K562 (cell line): Measurements from ENCODE around the gene TMEM266. TPM values are rescaled to one million over a fixed set of nuclear protein-coding genes. Genes with fewer than 3 reads are reported as not detected.

Experiments used
- ATAC-seq: fragments of 200-7000 bp; cut with Tn5 transposase; 3 replicates; pipeline ENCODE4 v1.9.1; 2020; ENCODE audit warnings: moderate library complexity
- BruUV-seq: library from RNA; stranded (reverse); fragments of 400-500 nt; replicated peaks from 2 replicates; lab custom pipeline; 2021; lab: Mats Ljungman, UMichigan
- CTCF ChIA-PET: fragments of 300-600 bp; formaldehyde crosslinking; extraction: SDS; loops from one replicate; lab custom pipeline; 2021; ENCODE audit warnings: low intra/inter-chr PET ratio; lab: Yijun Ruan, JAX
- POLR2A ChIA-PET: fragments of 300-600, 350-650 bp; sonication (Branson Sonifier 250); formaldehyde crosslinking; extraction: SDS; loops from one replicate; lab custom pipeline; 2021; ENCODE audit warnings: antibody characterized with exemption, inconsistent platforms; lab: Yijun Ruan, JAX
- DNase-seq, 4 experiments: peaks; one replicate each; pipeline versions ENCODE4 v3.0.0 to v3.0.0-alpha.2; 2011 to 2018; ENCODE audit warnings: low spot score in 3 of 4, mixed read lengths in 3 of 4; ENCODE audit errors: extremely low read depth in 1 of 4
- FAIRE-seq: peaks from 2 replicates; lab custom pipeline; 2011; peaks lifted over from hg19 to GRCh38; lab: Jason Lieb, UNC
- H2AFZ ChIP-seq: 2 replicates; pipeline ENCODE4 v1.6.0; 2011; ENCODE audit warnings: low read depth, low read length, control low read depth, inconsistent platforms
- H3K27ac ChIP-seq: fragments of 200-600 bp; 3 replicates; pipeline ENCODE4 v1.8.0; 2011; ENCODE audit warnings: low read depth, mild to moderate bottlenecking, control low read depth, inconsistent platforms, low read length, moderate library complexity, mixed read lengths; ENCODE audit errors: extremely low read depth
- H3K27me3 ChIP-seq, 2 experiments: fragments of 300-600 bp in 1 of 2; 2 replicates in 1 of 2; 3 replicates in 1 of 2; pipeline versions ENCODE4 v1.6.0 to v1.8.0; 2011; ENCODE audit warnings: inconsistent platforms in 2 of 2, low read length in 2 of 2, mild to moderate bottlenecking in 1 of 2, mixed read lengths in 1 of 2, moderate library complexity in 1 of 2; ENCODE audit not compliant: control insufficient read depth in 2 of 2, insufficient read depth in 2 of 2
- H3K36me3 ChIP-seq: fragments of 300-600 bp; 3 replicates; pipeline ENCODE4 v1.8.0; 2011; ENCODE audit warnings: mild to moderate bottlenecking, low read length, inconsistent platforms; ENCODE audit not compliant: control insufficient read depth, insufficient read depth
- H3K4me1 ChIP-seq, 2 experiments: fragments of 200-600 bp in 1 of 2; replicated peaks in 1 of 2; 2 replicates in 1 of 2; 3 replicates in 1 of 2; pipeline versions ENCODE4 v1.5.1 to v1.8.0; 2011; ENCODE audit warnings: inconsistent platforms in 2 of 2, low read length in 2 of 2, mild to moderate bottlenecking in 1 of 2, mixed read lengths in 1 of 2, moderate library complexity in 1 of 2; ENCODE audit not compliant: control insufficient read depth in 2 of 2, insufficient read depth in 2 of 2
- H3K4me2 ChIP-seq: 2 replicates; pipeline ENCODE4 v1.6.1; 2011; ENCODE audit warnings: low read length, control low read depth, inconsistent platforms, mixed read lengths; ENCODE audit not compliant: insufficient read depth
- H3K4me3 ChIP-seq: fragments of 200-600 bp; sonication (generic), shearing (Covaris generic); 2 replicates; pipeline ENCODE4 v1.5.1; 2016; ENCODE audit warnings: control low read depth, inconsistent platforms
- H3K79me2 ChIP-seq: fragments of 200-600 bp; 3 replicates; pipeline ENCODE4 v1.8.0; 2011; ENCODE audit warnings: low read length, inconsistent platforms; ENCODE audit not compliant: control insufficient read depth, insufficient read depth
- H3K9ac ChIP-seq, 2 experiments: 2 replicates each; pipeline versions ENCODE4 v1.6.0 to v1.6.1; 2011; ENCODE audit warnings: low read depth in 2 of 2, low read length in 2 of 2, control low read depth in 1 of 2, inconsistent platforms in 1 of 2, mild to moderate bottlenecking in 1 of 2, mixed read lengths in 1 of 2; ENCODE audit not compliant: insufficient read depth in 1 of 2
- H3K9me1 ChIP-seq: one replicate; pipeline ENCODE4 v1.6.0; 2011; ENCODE audit warnings: inconsistent platforms, mild to moderate bottlenecking, low read length, moderate library complexity; ENCODE audit not compliant: control insufficient read depth, insufficient read depth
- H3K9me3 ChIP-seq: replicated peaks from 2 replicates; pipeline ENCODE4 v1.5.1; 2011; ENCODE audit warnings: low read depth, low read length, inconsistent platforms; ENCODE audit not compliant: control insufficient read depth, insufficient read depth
- H4K20me1 ChIP-seq: replicated peaks from 2 replicates; pipeline ENCODE4 v1.6.1; 2011; ENCODE audit warnings: low read length, inconsistent platforms, mixed read lengths; ENCODE audit not compliant: control insufficient read depth, insufficient read depth
- BRD9 ChIP-seq: fragments of 450-650 bp; IDR thresholded peaks from 2 replicates; pipeline ENCODE4 v1.6.1; 2018; ENCODE audit warnings: low read depth; ENCODE audit not compliant: partially characterized antibody
- CREM ChIP-seq: IDR thresholded peaks from 2 replicates; pipeline ENCODE4 v1.6.1; 2014; ENCODE audit warnings: antibody characterized with exemption, low read depth
- FOXJ2 ChIP-seq: fragments of 200-800 bp; sonication (Bioruptor generic); IDR thresholded peaks from 2 replicates; pipeline ENCODE4 v1.6.1; 2016; ENCODE audit warnings: missing genetic modification characterization, missing compliant biosample characterization
- HDAC6 ChIP-seq: IDR thresholded peaks from 2 replicates; pipeline ENCODE4 v1.6.1; 2012; ENCODE audit warnings: low read depth, mild to moderate bottlenecking, control low read depth, inconsistent platforms, low read length, moderate library complexity
- KLF10 ChIP-seq: fragments of 250-450 bp; sonication (Bioruptor Pico); IDR thresholded peaks from 2 replicates; pipeline ENCODE4 v1.6.1; 2021; ENCODE audit warnings: matching md5 sums
- MECOM ChIP-seq: fragments of 250-450 bp; sonication (Bioruptor Pico); IDR thresholded peaks from 2 replicates; pipeline ENCODE4 v1.8.0; 2022; ENCODE audit warnings: inconsistent platforms
- PYGO2 ChIP-seq: fragments of 450-650 bp; IDR thresholded peaks from 2 replicates; pipeline ENCODE4 v1.6.1; 2016; ENCODE audit warnings: mild to moderate bottlenecking, missing genetic modification characterization, moderate library complexity, missing compliant biosample characterization
- SRSF1 ChIP-seq: fragments of 200-400 bp; formaldehyde crosslinking; IDR thresholded peaks from 2 replicates; pipeline ENCODE4 v1.6.1; 2017; ENCODE audit warnings: mild to moderate bottlenecking, low read depth, low read length, moderate library complexity
- TBL1XR1 ChIP-seq, 2 experiments: IDR thresholded peaks; 2 replicates each; pipeline ENCODE4 v1.6.1; 2012; ENCODE audit warnings: improper control_type of control experiment in 2 of 2, low read length in 2 of 2, mild to moderate bottlenecking in 1 of 2
- YBX1 ChIP-seq: fragments of 450-650 bp; IDR thresholded peaks from 2 replicates; pipeline ENCODE4 v1.7.1; 2016; ENCODE audit warnings: mild to moderate bottlenecking
- ZNF175 ChIP-seq: fragments of 200-800 bp; sonication (Bioruptor generic); IDR thresholded peaks from 2 replicates; pipeline ENCODE4 v1.6.1; 2016; ENCODE audit warnings: low read depth, mild to moderate bottlenecking, missing genetic modification characterization, missing compliant biosample characterization
- ZNF274 ChIP-seq: IDR thresholded peaks from 2 replicates; pipeline ENCODE4 v1.6.1; 2011; ENCODE audit warnings: low read depth, mild to moderate bottlenecking, low read length, moderate library complexity, borderline replicate concordance
- ZNF561 ChIP-seq: fragments of 450-650 bp; formaldehyde crosslinking; conservative IDR thresholded peaks from 2 replicates; pipeline ENCODE4 v1.4.0; 2020; ENCODE audit warnings: mild to moderate bottlenecking, moderate library complexity
- ZNF589 ChIP-seq: fragments of 200-800 bp; sonication (Bioruptor generic); IDR thresholded peaks from 2 replicates; pipeline ENCODE4 v1.6.1; 2016; ENCODE audit warnings: low read depth, missing genetic modification characterization, missing compliant biosample characterization
- ZNF644 ChIP-seq: fragments of 200-800 bp; sonication (Bioruptor generic); IDR thresholded peaks from 2 replicates; pipeline ENCODE4 v1.6.1; 2016; ENCODE audit warnings: low read depth, missing genetic modification characterization, missing compliant biosample characterization
- WGBS: fragments of 100-300 bp; shearing (Covaris generic); methylation state at CpG from one replicate; pipeline ENCODE4 v1.1.6; 2016; ENCODE audit warnings: low coverage, mixed read lengths; ENCODE audit not compliant: insufficient coverage; ENCODE audit errors: missing lambda C conversion rate; 5-methylcytosine and 5-hydroxymethylcytosine counted together
- in situ Hi-C: fragments of 300-500 bp; cut with MboI; formaldehyde crosslinking; loops from 4 replicates; pipeline ENCODE4 v1.15.0; 2018; ENCODE audit warnings: inconsistent platforms, mixed read lengths
- intact Hi-C: fragments of 100-400 bp; cut with micrococcal nuclease; formaldehyde crosslinking; loops from 2 replicates; pipeline ENCODE4 v1.14.2; 2022
- polyA plus RNA-seq, 8 experiments: library from polyadenylated mRNA; depleted of rRNA in 4 of 8; stranded (reverse) in 5 of 8; unstranded in 3 of 8; fragments of >200 nt; fragmentation: Nextera tagmentation in 2 of 8; fragmentation: Illumina TruSeq in 1 of 8; extraction: Ambion mirVana in 2 of 8; extraction: Trizol in 1 of 8; gene quantifications; 2 replicates each; pipeline versions ENCODE4 v1.2.1 to v1.2.3, GENCODE V29; 2011 to 2014; ENCODE audit warnings: inconsistent platforms in 1 of 8, missing spikeins in 1 of 8
- total RNA-seq, 7 experiments: library from RNA; depleted of rRNA in 6 of 7; stranded (reverse); fragments of >200 nt in 6 of 7; fragmentation: Illumina TruSeq in 2 of 7; extraction: Trizol in 2 of 7; gene quantifications; 2 replicates each; pipeline versions ENCODE4 v1.2.1 to v1.2.3, GENCODE V29; 2011 to 2021; ENCODE audit warnings: low replicate concordance in 1 of 7
- TF ChIP-seq, protein P1 (sequence below): fragments of 450-650 bp; IDR thresholded peaks from 2 replicates; pipeline ENCODE4 v1.6.1; 2016; ENCODE audit warnings: borderline replicate concordance

The TMEM266 gene
- total and polyA plus RNA-seq, 9 of the 15 experiments (the other 6 are each of a cell fraction or from before 2014, with no cell fraction given), result not detected

DNA sequence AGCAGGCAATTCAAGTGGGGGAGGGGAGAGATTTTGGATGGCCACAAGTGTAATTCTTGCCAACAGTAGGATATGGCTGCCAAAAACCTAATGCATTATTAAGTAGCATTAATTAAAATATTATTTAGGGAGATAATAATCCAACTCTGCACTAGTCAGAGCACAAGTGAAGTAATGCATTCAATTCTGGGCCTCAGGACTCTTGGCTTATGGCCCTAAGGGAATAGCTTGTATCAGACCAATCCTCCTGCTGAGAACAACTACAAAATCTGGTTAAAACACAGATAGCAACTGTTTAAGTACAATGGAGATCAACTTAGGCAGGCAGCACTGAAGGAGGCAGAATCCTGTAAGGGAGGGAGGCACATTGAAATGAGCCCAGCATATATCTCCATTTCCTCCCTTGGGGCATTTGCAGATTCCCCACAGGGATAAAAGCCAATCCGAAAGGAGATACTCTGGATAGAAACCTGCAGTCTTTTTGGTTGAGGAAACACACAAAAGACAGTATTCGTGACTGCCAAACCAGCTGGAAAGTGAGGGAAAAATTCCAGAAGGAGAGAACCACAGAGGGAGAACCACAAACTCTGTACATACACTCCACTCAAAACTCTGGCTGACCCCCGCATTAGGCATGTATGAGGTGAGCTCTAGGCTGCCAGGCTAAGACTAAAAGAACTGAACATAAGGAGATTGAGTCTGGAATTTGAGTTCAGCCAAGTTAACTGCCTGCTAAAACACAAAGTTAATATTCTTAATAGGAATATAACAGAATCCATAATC is 194.1 kb downstream of the TMEM266 start:
- no peak overlapping the region for H3K4me3 ChIP-seq
- no peaks in the 10 kb centered on the region for H3K9me1 ChIP-seq
- no peak overlapping the region for H3K9ac ChIP-seq
- no peak overlapping the region for H3K4me2 ChIP-seq
- in situ Hi-C loops, result no loop called here
- peaks cover 19% of the 10 kb centered on the region; the same call in 2 of the 3 replicates for H3K36me3 ChIP-seq
- BruUV-seq, result no TSS peak
- intact Hi-C loops, result no loop called here
- ChIA-PET CTCF (no interaction called here), POLR2A (interaction anchor here (0.6 kb wide), 1 partner anchor 76 kb away, joined by 3 read pairs; no protein-coding TSS in a partner anchor)
- no peak overlapping the region for H2AFZ ChIP-seq
- FAIRE-seq (no peak), ATAC-seq (no peak), DNase-seq (no peak)
- H3K4me1 ChIP-seq, result no peaks in the 10 kb centered on the region
- peaks cover 6% of the 10 kb centered on the region; the same call in 1 of the 3 replicates for H3K79me2 ChIP-seq
- H4K20me1 ChIP-seq, result no peaks in the 10 kb centered on the region
- no peaks in the 10 kb centered on the region for H3K9me3 ChIP-seq
- H3K27me3 ChIP-seq, result no peaks in the 10 kb centered on the region
- 93% methylated on average over 3 of the region's 3 CpGs for WGBS
- H3K27ac ChIP-seq, result no peak overlapping the region
- TF ChIP-seq TBL1XR1 (IDR thresholded peaks at IDR 0.05; ENCODE audit: low read length in 2 of 2) (no peak), ZNF644 (tag) (no peak), SRSF1 (no peak), FOXJ2 (tag) (no peak), CREM (no peak), PYGO2 (tag) (no peak), ZNF589 (CRISPR knock-in tag) (no peak), ZNF561 (no peak), YBX1 (no peak), MECOM (CRISPR knock-in tag) (no peak), ZNF175 (no peak), BRD9 (no peak), KLF10 (CRISPR knock-in tag) (no peak), ZNF274 (no peak), HDAC6 (no peak)
- TF ChIP-seq, protein P1, sequence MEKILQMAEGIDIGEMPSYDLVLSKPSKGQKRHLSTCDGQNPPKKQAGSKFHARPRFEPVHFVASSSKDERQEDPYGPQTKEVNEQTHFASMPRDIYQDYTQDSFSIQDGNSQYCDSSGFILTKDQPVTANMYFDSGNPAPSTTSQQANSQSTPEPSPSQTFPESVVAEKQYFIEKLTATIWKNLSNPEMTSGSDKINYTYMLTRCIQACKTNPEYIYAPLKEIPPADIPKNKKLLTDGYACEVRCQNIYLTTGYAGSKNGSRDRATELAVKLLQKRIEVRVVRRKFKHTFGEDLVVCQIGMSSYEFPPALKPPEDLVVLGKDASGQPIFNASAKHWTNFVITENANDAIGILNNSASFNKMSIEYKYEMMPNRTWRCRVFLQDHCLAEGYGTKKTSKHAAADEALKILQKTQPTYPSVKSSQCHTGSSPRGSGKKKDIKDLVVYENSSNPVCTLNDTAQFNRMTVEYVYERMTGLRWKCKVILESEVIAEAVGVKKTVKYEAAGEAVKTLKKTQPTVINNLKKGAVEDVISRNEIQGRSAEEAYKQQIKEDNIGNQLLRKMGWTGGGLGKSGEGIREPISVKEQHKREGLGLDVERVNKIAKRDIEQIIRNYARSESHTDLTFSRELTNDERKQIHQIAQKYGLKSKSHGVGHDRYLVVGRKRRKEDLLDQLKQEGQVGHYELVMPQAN, result no peak
